Pancreas (tissue), 10 donors: Measurements from ENCODE around the gene MARCKS. TPM values are rescaled to one million over a fixed set of nuclear protein-coding genes. Genes with fewer than 3 reads are reported as not detected.

Source experiments
- ATAC-seq, 4 donors: fragments of 200-7000 bp; cut with Tn5 transposase; one replicate each; pipeline versions ENCODE4 v1.8.0 to v1.9.1; 2020; ENCODE audit warnings: mild to moderate bottlenecking in 4 of 4, moderate library complexity in 4 of 4
- DNase-seq, 6 donors: peaks; one replicate each; pipeline ENCODE4 v3.0.0-alpha.2; 2020
- FAIRE-seq: peaks from 2 replicates; lab custom pipeline; 2012; peaks lifted over from hg19 to GRCh38; lab: Jason Lieb, UNC
- H3K27ac ChIP-seq, 4 donors: fragments of 200-600 bp; sonication (generic); 1 replicate in 3 of 4; 2 replicates in 1 of 4; pipeline versions ENCODE4 v1.5.0 to v1.8.0; 2020
- H3K27me3 ChIP-seq, 4 donors: fragments of 200-600 bp; one replicate each; pipeline ENCODE4 v1.8.0; 2021
- H3K36me3 ChIP-seq, 3 donors: fragments of 200-600 bp; sonication (generic) in 1 of 3; one replicate each; pipeline versions ENCODE4 v1.5.0 to v1.8.0; 2020 to 2021
- H3K4me1 ChIP-seq, 3 donors: fragments of 200-600 bp; one replicate each; pipeline ENCODE4 v1.8.0; 2021
- H3K4me3 ChIP-seq, 4 donors: fragments of 200-600 bp; sonication (generic) in 2 of 4; one replicate each; pipeline versions ENCODE4 v1.5.0 to v1.8.0; 2020 to 2021
- H3K9me3 ChIP-seq, 4 donors: fragments of 200-600 bp; one replicate each; pipeline ENCODE4 v1.8.0; 2021
- CTCF ChIP-seq, 4 donors: fragments of 200-600 bp; sonication (generic) in 3 of 4; IDR thresholded peaks; one replicate each; pipeline versions ENCODE4 v1.5.0 to v1.8.0; 2021; ENCODE audit warnings: antibody characterized with exemption in 4 of 4
- WGBS, 2 donors: extraction: QIAGEN DNeasy Blood & Tissue Kit; methylation state at CpG; one replicate each; pipeline ENCODE4 v1.1.7; 2013; 5-methylcytosine and 5-hydroxymethylcytosine counted together
- intact Hi-C, 3 donors: fragments of 100-400 bp; cut with DNase I; formaldehyde crosslinking; loops; one replicate each; pipeline versions ENCODE4 v1.11.1 to v1.14.2; 2022
- polyA plus RNA-seq, 2 donors: library from polyadenylated mRNA; stranded (reverse); fragments of 200-250 nt; gene quantifications; one replicate each; pipeline ENCODE4 v1.2.3, GENCODE V29; 2013
- total RNA-seq, 6 donors: library from RNA; stranded (reverse); fragmentation: NEBNext Ultra II Directional in 4 of 6; extraction: Animal tissue kit (Norgen Biotek cat#: 25700) in 4 of 6; gene quantifications; one replicate each; pipeline versions ENCODE4 v1.2.1 to v1.2.4, GENCODE V29; 2021 to 2023
- donor health status: healthy with polysubstance abuse.
- donor health status: DM: no; HTN: no; CAD: no; lungs with moderate emphysema.
- donor health status: DM: no; HTN: no; CAD: no.
- donor health status: control.
- donor health status: control.
- donor health status: Bipolar disorder and iron deficiency.
- donor health status: DM: yes; HTN: yes; CAD: no.
- donor health status: DM: no; HTN: no; CAD: no.
- donor health status: DM: no; HTN: no; CAD: no.
- donor health status: DM: yes; HTN: yes; CAD: no.

MARCKS gene
- total and polyA plus RNA-seq, 8 donors, result 14.0 to 118 (median 51.8) TPM

GRCh38 chr6:113819169-113819830 is 37.8 kb upstream of the MARCKS start:
- intact Hi-C loops, result no loop called here
- Histone ChIP-seq H3K36me3 (no peaks in the 10 kb centered on the region), H3K9me3 (no peaks in the 10 kb centered on the region), H3K4me1 (peaks cover 8 to 25% (median 24%) of the 10 kb centered on the region in 3 donors), H3K27ac (peak overlapping the region in 3 of 4 donors; percentile 8 to 68 (median 60)), H3K27me3 (no peaks in the 10 kb centered on the region), H3K4me3 (no peak overlapping the region)
- DNase-seq (peak in 3 of 6 donors; percentile 28 to 71 (median 55)), ATAC-seq (peak; percentile 90 to 97 (median 94)), FAIRE-seq (peak; percentile 97)
- no peak for TF ChIP-seq CTCF (IDR thresholded peaks at IDR 0.05)
- WGBS, 2 donors, result 5 to 8% methylated on average over 2 of the region's 2 CpGs

GRCh38 chr6:113820761-113821160 is 36.4 kb upstream of the MARCKS start:
- intact Hi-C loops, result no loop called here

DNA sequence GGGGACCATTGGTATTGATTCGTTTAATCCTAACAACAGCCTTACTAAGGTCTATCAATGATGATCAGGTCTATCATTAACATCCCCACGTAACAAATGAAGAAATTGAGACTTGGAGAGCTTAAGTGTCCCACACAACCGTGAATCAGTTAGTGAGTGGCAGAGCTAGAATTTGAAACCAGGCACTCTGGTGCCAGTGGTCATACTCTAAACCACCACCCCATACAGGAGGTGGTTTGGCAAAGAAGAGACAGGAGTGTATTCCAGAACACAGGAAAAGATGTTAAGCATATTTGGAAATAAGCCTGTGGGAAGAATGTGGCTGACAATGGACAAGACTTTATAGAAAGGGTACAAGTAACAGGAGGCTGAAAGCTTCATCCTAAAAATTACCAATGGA is 35.7 kb upstream of the MARCKS start:
- H3K27me3 ChIP-seq, result no peaks in the 10 kb centered on the region
- DNase-seq (no peak), FAIRE-seq (no peak), ATAC-seq (no peak)
- no peak overlapping the region for H3K27ac ChIP-seq
- 91% methylated on average over 3 of the region's 3 CpGs for WGBS, 2 donors
- intact Hi-C loops, result no loop called here
- peaks cover 19 to 38% (median 36%) of the 10 kb centered on the region in 3 donors for H3K4me1 ChIP-seq
- TF ChIP-seq CTCF (IDR thresholded peaks at IDR 0.05), result no peak
- no peak overlapping the region for H3K4me3 ChIP-seq
- H3K36me3 ChIP-seq, result no peaks in the 10 kb centered on the region
- no peaks in the 10 kb centered on the region for H3K9me3 ChIP-seq

More at GRCh38 chr6:113820761-113821160, 36.4 kb upstream of the MARCKS start:
- DNase-seq, result no peak
- H3K4me1 ChIP-seq, result peaks cover 12 to 34% (median 33%) of the 10 kb centered on the region in 3 donors
- H3K27ac ChIP-seq, result no peak overlapping the region
- no peaks in the 10 kb centered on the region for H3K36me3 ChIP-seq
- no peaks in the 10 kb centered on the region for H3K9me3 ChIP-seq
- no peak for TF ChIP-seq CTCF (IDR thresholded peaks at IDR 0.05)
- H3K4me3 ChIP-seq, result no peak overlapping the region
- no peak for ATAC-seq
- WGBS, 2 donors, result 98 to 99% methylated on average over 5 of the region's 5 CpGs
- no peaks in the 10 kb centered on the region for H3K27me3 ChIP-seq
- FAIRE-seq, result no peak

GRCh38 chr6:113823916-113824315 is 33.2 kb upstream of the MARCKS start:
- DNase-seq (no peak), FAIRE-seq (no peak), ATAC-seq (no peak)
- no peak for TF ChIP-seq CTCF (IDR thresholded peaks at IDR 0.05)
- intact Hi-C loops, result no loop called here
- WGBS, 2 donors, result 94 to 97% methylated on average over 3 of the region's 3 CpGs
- H3K27me3 ChIP-seq, result no peaks in the 10 kb centered on the region
- H3K36me3 ChIP-seq, result no peaks in the 10 kb centered on the region
- H3K4me1 ChIP-seq, result peaks cover 10 to 25% (median 22%) of the 10 kb centered on the region in 3 donors
- peak overlapping the region in 2 of 4 donors; percentile 65 to 75 for H3K27ac ChIP-seq
- no peak overlapping the region for H3K4me3 ChIP-seq
- no peaks in the 10 kb centered on the region for H3K9me3 ChIP-seq

GRCh38 chr6:113824411-113824810 is 32.7 kb upstream of the MARCKS start:
- intact Hi-C loops, result no loop called here
- FAIRE-seq (no peak), ATAC-seq (peak; percentile 31 to 55 (median 34)), DNase-seq (no peak)
- Histone ChIP-seq H3K36me3 (no peaks in the 10 kb centered on the region), H3K4me3 (no peak overlapping the region), H3K27me3 (no peaks in the 10 kb centered on the region), H3K4me1 (peaks cover 14 to 24% (median 21%) of the 10 kb centered on the region in 3 donors), H3K27ac (peak overlapping the region in 2 of 4 donors; percentile 65 to 75), H3K9me3 (no peaks in the 10 kb centered on the region)
- no peak for TF ChIP-seq CTCF (IDR thresholded peaks at IDR 0.05)
- 38 to 43% methylated on average over 2 of the region's 2 CpGs for WGBS, 2 donors
